Subcutaneous adipose tissue (tissue), 4 donors: ENCODE results near the gene SSTR5. TPM values are rescaled to one million over a fixed set of nuclear protein-coding genes. Genes with fewer than 3 reads are reported as not detected.

ENCODE experiments used
- CTCF ChIP-seq: fragments of 450-650 bp; IDR thresholded peaks from one replicate; pipeline ENCODE4 v1.5.1; 2016; ENCODE audit warnings: low read depth, mild to moderate bottlenecking, control low read depth, antibody characterized with exemption, moderate library complexity
- total RNA-seq, 4 donors: library from RNA; depleted of rRNA; stranded (reverse); fragments of >200 nt; gene quantifications; one replicate each; pipeline ENCODE4 v1.1.0, GENCODE V29; 2016

Gene SSTR5
- total RNA-seq, 4 donors from 2014 or later, result not detected

GRCh38 chr16:1042866-1043265 lies 29.7 kb upstream of the SSTR5 start:
- TF ChIP-seq CTCF, result no peak

GRCh38 chr16:1043881-1044451 lies 28.6 kb upstream of the SSTR5 start:
- TF ChIP-seq CTCF, result no peak

GRCh38 chr16:1044460-1045309 lies 27.9 kb upstream of the SSTR5 start:
- TF ChIP-seq CTCF, result no peak

- no peak for TF ChIP-seq CTCF
These were observed 27.1 kb upstream of the SSTR5 start for GRCh38 chr16:1045310-1045992.

- no peak for TF ChIP-seq CTCF
These were observed 26.3 kb upstream of the SSTR5 start for GRCh38 chr16:1045993-1046911.

- TF ChIP-seq CTCF, result no peak
These were observed 25.4 kb upstream of the SSTR5 start for GRCh38 chr16:1047123-1047522.
